Stomach (tissue), 4 donors: ENCODE measurements around the gene RELB.

Source experiments
- CTCF ChIP-seq, 7 experiments: fragments of 450-650 bp in 4 of 7; fragments of 200-600 bp in 3 of 7; sonication (generic) in 3 of 7; IDR thresholded peaks; one replicate each; pipeline ENCODE4 v1.5.1; 2016 to 2019; ENCODE audit warnings: antibody characterized with exemption in 7 of 7, control low read depth in 2 of 7, mild to moderate bottlenecking in 1 of 7
- EP300 ChIP-seq: sonication (generic); formaldehyde crosslinking; IDR thresholded peaks from one replicate; pipeline ENCODE4 v1.6.1; 2017; ENCODE audit warnings: antibody characterized with exemption
- POLR2AphosphoS5 ChIP-seq, 3 donors: sonication (generic); formaldehyde crosslinking; IDR thresholded peaks; one replicate each; pipeline ENCODE4 v1.6.1; 2016; ENCODE audit warnings: antibody characterized with exemption in 3 of 3

GRCh38 chr19:44998025-44998424 is 3.2 kb upstream of the RELB start:
- TF ChIP-seq CTCF (IDR thresholded peaks at IDR 0.05) (no peak), EP300 (no peak), POLR2AphosphoS5 (IDR thresholded peaks at IDR 0.05) (no peak)
